Measurements from ENCODE around the gene PRCP. TPM values are rescaled to one million over a fixed set of nuclear protein-coding genes. Genes with fewer than 3 reads are reported as not detected.
A peak's percentile ranks its signal among the peaks of the same experiment; 100 is the strongest.

The PRCP gene
- polyA plus RNA-seq, 4 donors = 6.7 to 76.2 (median 21.0) TPM

DNA sequence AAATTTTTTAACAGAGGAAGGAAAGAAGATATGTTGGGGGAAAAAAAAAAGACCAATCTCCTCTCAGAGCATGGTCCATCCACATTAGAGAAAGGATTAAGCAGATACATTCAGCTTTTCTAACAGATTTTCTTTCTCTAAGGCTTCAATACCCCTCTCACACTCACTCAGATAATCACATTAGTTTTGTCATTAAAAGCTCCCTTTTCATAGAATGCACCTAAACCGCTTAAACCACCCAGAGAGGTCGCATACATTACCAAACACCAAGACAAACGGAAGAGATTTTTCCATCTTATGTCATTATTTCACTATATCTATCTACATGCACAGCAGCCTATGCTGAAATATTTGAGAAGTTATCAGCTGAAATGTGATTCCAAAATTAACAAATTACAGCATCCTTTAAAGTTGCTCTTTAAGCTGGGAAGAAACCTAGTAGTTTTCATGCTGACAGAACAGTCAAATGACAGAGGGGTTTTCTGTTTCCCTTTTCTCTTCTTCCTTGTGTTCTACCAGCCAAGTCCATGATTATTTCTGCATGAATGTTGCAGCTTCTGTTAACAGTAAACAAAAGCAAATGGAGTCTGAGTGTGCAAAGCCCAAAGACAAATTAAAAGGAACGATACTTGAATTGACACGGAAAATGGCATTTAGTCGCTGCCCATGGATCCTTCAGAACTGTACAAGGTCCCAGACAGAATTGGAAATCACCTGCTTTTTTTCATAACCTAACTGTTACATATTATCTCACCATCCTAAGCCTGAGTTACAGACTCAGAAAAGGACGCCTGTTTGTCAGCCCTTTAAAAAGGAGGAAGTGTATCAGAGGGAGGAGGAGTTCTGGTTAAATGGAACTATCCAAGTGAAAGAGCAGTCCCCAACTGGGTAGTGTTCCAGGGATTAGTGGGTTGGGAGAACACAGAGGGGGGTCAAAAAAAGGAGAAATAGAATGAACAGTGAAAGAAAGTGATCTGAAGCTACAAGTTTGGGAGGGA is 54.6 kb downstream of the PRCP start:
- Histone ChIP-seq H3K4me1 (ENCODE audit: control insufficient read depth in 3 of 3, insufficient read depth in 2 of 3, low read depth in 1 of 3, low read length in 2 of 3) (no peaks in the 10 kb centered on the region), H3K27me3 (ENCODE audit: control insufficient read depth in 3 of 3, insufficient read depth in 3 of 3, low read length in 3 of 3) (no peaks in the 10 kb centered on the region), H3K36me3 (ENCODE audit: control insufficient read depth in 3 of 3, insufficient read depth in 2 of 3, low read depth in 1 of 3, low read length in 3 of 3) (peaks cover 0 to 3% (median 0%) of the 10 kb centered on the region in 3 donors), H3K27ac (ENCODE audit: low read depth in 1 of 3, low read length in 2 of 3) (no peak overlapping the region), H3K4me3 (ENCODE audit: low read depth in 1 of 3, low read length in 3 of 3) (no peak overlapping the region), H3K9me3 (ENCODE audit: control insufficient read depth in 2 of 2, insufficient read depth in 1 of 2, low read depth in 1 of 2, low read length in 1 of 2) (no peaks in the 10 kb centered on the region)
- no peak for FAIRE-seq
- 80 to 88% (median 85%) methylated on average over 7 of the region's 7 CpGs for WGBS, 3 donors
- no peak for DNase-seq

GRCh38 chr11:82843057-82843795 is 57.0 kb downstream of the PRCP start:
- WGBS, 3 donors = 81 to 84% (median 83%) methylated on average over 6 of the region's 6 CpGs
- Histone ChIP-seq H3K36me3 (ENCODE audit: control insufficient read depth in 3 of 3, insufficient read depth in 2 of 3, low read depth in 1 of 3, low read length in 3 of 3) (no peaks in the 10 kb centered on the region), H3K27ac (ENCODE audit: low read depth in 1 of 3, low read length in 2 of 3) (no peak overlapping the region), H3K4me3 (ENCODE audit: low read depth in 1 of 3, low read length in 3 of 3) (no peak overlapping the region), H3K27me3 (ENCODE audit: control insufficient read depth in 3 of 3, insufficient read depth in 3 of 3, low read length in 3 of 3) (no peaks in the 10 kb centered on the region), H3K4me1 (ENCODE audit: control insufficient read depth in 3 of 3, insufficient read depth in 2 of 3, low read depth in 1 of 3, low read length in 2 of 3) (no peaks in the 10 kb centered on the region), H3K9me3 (ENCODE audit: control insufficient read depth in 2 of 2, insufficient read depth in 1 of 2, low read depth in 1 of 2, low read length in 1 of 2) (no peaks in the 10 kb centered on the region)
- FAIRE-seq (no peak), DNase-seq (no peak)

GRCh38 chr11:82842019-82842418 is 58.2 kb downstream of the PRCP start:
- DNase-seq (no peak), FAIRE-seq (no peak)
- H3K4me3 ChIP-seq (ENCODE audit: low read depth in 1 of 3, low read length in 3 of 3) = no peak overlapping the region
- H3K27me3 ChIP-seq (ENCODE audit: control insufficient read depth in 3 of 3, insufficient read depth in 3 of 3, low read length in 3 of 3) = no peaks in the 10 kb centered on the region
- H3K36me3 ChIP-seq (ENCODE audit: control insufficient read depth in 3 of 3, insufficient read depth in 2 of 3, low read depth in 1 of 3, low read length in 3 of 3) = no peaks in the 10 kb centered on the region
- H3K27ac ChIP-seq (ENCODE audit: low read depth in 1 of 3, low read length in 2 of 3) = no peak overlapping the region
- WGBS, 3 donors = 72 to 96% (median 96%) methylated on average over 2 of the region's 2 CpGs
- H3K9me3 ChIP-seq (ENCODE audit: control insufficient read depth in 2 of 2, insufficient read depth in 1 of 2, low read depth in 1 of 2, low read length in 1 of 2) = no peaks in the 10 kb centered on the region
- H3K4me1 ChIP-seq (ENCODE audit: control insufficient read depth in 3 of 3, insufficient read depth in 2 of 3, low read depth in 1 of 3, low read length in 2 of 3) = no peaks in the 10 kb centered on the region

DNA sequence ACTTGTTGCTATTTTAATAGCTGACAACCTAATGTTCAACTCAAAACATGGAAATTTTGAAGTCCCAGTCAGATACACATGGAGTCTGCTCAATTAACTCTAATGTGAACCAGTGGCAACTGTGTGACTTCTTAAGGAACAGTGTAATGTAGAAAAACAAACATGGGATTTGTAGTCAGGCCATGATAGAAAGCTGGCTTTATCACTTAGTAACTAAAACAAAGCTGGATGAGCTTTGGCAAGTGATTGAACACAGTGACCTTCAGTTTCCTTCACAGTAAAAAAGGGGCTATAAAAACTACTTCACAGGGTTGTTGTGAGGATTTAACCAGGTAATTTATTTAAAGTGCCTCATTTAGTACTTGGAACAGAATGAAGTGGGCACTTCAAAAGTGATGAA is 62.6 kb downstream of the PRCP start:
- Histone ChIP-seq H3K4me3 (ENCODE audit: low read depth in 1 of 3, low read length in 3 of 3) (no peak overlapping the region), H3K27me3 (ENCODE audit: control insufficient read depth in 3 of 3, insufficient read depth in 3 of 3, low read length in 3 of 3) (no peaks in the 10 kb centered on the region), H3K9me3 (ENCODE audit: control insufficient read depth in 2 of 2, insufficient read depth in 1 of 2, low read depth in 1 of 2, low read length in 1 of 2) (no peaks in the 10 kb centered on the region), H3K4me1 (ENCODE audit: control insufficient read depth in 3 of 3, insufficient read depth in 2 of 3, low read depth in 1 of 3, low read length in 2 of 3) (no peaks in the 10 kb centered on the region), H3K27ac (ENCODE audit: low read depth in 1 of 3, low read length in 2 of 3) (no peak overlapping the region), H3K36me3 (ENCODE audit: control insufficient read depth in 3 of 3, insufficient read depth in 2 of 3, low read depth in 1 of 3, low read length in 3 of 3) (peaks cover 0 to 3% (median 0%) of the 10 kb centered on the region in 3 donors)
- FAIRE-seq (no peak), DNase-seq (peak in 1 of 2 donors; percentile 27)

GRCh38 chr11:82832983-82833382 is 67.2 kb downstream of the PRCP start:
- Histone ChIP-seq H3K27ac (ENCODE audit: low read depth in 1 of 3, low read length in 2 of 3) (no peak overlapping the region), H3K27me3 (ENCODE audit: control insufficient read depth in 3 of 3, insufficient read depth in 3 of 3, low read length in 3 of 3) (no peaks in the 10 kb centered on the region), H3K36me3 (ENCODE audit: control insufficient read depth in 3 of 3, insufficient read depth in 2 of 3, low read depth in 1 of 3, low read length in 3 of 3) (peaks cover 0 to 3% (median 0%) of the 10 kb centered on the region in 3 donors), H3K4me3 (ENCODE audit: low read depth in 1 of 3, low read length in 3 of 3) (no peak overlapping the region), H3K4me1 (ENCODE audit: control insufficient read depth in 3 of 3, insufficient read depth in 2 of 3, low read depth in 1 of 3, low read length in 2 of 3) (no peaks in the 10 kb centered on the region), H3K9me3 (ENCODE audit: control insufficient read depth in 2 of 2, insufficient read depth in 1 of 2, low read depth in 1 of 2, low read length in 1 of 2) (no peaks in the 10 kb centered on the region)
- FAIRE-seq (no peak), DNase-seq (no peak)
- 85 to 90% (median 86%) methylated on average over 4 of the region's 4 CpGs for WGBS, 3 donors

DNA sequence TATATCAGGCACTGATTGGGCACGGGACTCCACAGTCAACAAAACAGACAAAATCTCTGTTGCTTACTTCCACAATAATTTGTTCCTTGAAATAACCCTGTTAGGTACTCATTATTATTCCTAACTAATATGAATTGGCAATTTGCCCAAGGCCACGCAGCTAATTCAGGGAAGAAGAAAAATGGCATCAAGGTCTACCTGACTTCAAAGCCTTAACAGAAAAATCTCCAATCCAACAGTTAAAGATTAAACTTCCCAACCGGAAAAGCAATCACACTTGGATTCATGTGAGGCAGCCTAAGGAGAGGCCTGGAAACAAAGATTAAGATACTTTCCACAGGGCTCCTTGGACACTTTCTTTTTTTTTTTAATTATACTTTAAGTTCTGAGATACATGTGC is 68.9 kb downstream of the PRCP start:
- DNase-seq (peak; percentile 53 to 65), FAIRE-seq (no peak)
- Histone ChIP-seq H3K36me3 (ENCODE audit: control insufficient read depth in 3 of 3, insufficient read depth in 2 of 3, low read depth in 1 of 3, low read length in 3 of 3) (peaks cover 0 to 3% (median 0%) of the 10 kb centered on the region in 3 donors), H3K9me3 (ENCODE audit: control insufficient read depth in 2 of 2, insufficient read depth in 1 of 2, low read depth in 1 of 2, low read length in 1 of 2) (no peaks in the 10 kb centered on the region), H3K27me3 (ENCODE audit: control insufficient read depth in 3 of 3, insufficient read depth in 3 of 3, low read length in 3 of 3) (no peaks in the 10 kb centered on the region), H3K4me3 (ENCODE audit: low read depth in 1 of 3, low read length in 3 of 3) (no peak overlapping the region), H3K27ac (ENCODE audit: low read depth in 1 of 3, low read length in 2 of 3) (no peak overlapping the region), H3K4me1 (ENCODE audit: control insufficient read depth in 3 of 3, insufficient read depth in 2 of 3, low read depth in 1 of 3, low read length in 2 of 3) (no peaks in the 10 kb centered on the region)
- WGBS, 3 donors = 21 to 56% (median 46%) methylated on average over 3 of the region's 3 CpGs

GRCh38 chr11:82830746-82831145 is 69.5 kb downstream of the PRCP start:
- H3K9me3 ChIP-seq (ENCODE audit: control insufficient read depth in 2 of 2, insufficient read depth in 1 of 2, low read depth in 1 of 2, low read length in 1 of 2) = no peaks in the 10 kb centered on the region
- 92 to 95% (median 94%) methylated on average over 1 of the region's 1 CpG for WGBS, 3 donors
- H3K4me1 ChIP-seq (ENCODE audit: control insufficient read depth in 3 of 3, insufficient read depth in 2 of 3, low read depth in 1 of 3, low read length in 2 of 3) = no peaks in the 10 kb centered on the region
- no peak for FAIRE-seq
- DNase-seq = no peak
- peaks cover 0 to 3% (median 0%) of the 10 kb centered on the region in 3 donors for H3K36me3 ChIP-seq (ENCODE audit: control insufficient read depth in 3 of 3, insufficient read depth in 2 of 3, low read depth in 1 of 3, low read length in 3 of 3)
- H3K4me3 ChIP-seq (ENCODE audit: low read depth in 1 of 3, low read length in 3 of 3) = no peak overlapping the region
- no peaks in the 10 kb centered on the region for H3K27me3 ChIP-seq (ENCODE audit: control insufficient read depth in 3 of 3, insufficient read depth in 3 of 3, low read length in 3 of 3)
- H3K27ac ChIP-seq (ENCODE audit: low read depth in 1 of 3, low read length in 2 of 3) = no peak overlapping the region

DNA sequence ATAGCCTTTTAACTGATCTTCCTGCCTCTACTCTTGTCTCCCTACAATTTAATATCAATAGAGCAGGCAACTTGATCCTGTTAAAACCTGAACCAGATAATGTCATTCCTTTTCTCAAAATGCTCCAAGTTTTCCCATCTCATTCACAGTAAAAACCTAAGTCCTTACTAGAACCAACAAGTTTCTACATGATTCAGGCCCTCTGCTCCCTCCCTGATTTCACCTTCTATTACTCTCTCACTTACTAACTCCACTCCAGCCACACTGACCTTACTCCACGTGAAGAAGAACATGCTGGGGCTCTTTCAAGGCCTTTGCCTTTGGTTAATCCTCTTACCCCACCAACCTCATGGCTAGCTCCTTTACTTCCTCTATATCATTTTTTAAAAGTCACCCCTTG is 71.1 kb downstream of the PRCP start:
- Histone ChIP-seq H3K27ac (ENCODE audit: low read depth in 1 of 3, low read length in 2 of 3) (no peak overlapping the region), H3K36me3 (ENCODE audit: control insufficient read depth in 3 of 3, insufficient read depth in 2 of 3, low read depth in 1 of 3, low read length in 3 of 3) (no peaks in the 10 kb centered on the region), H3K9me3 (ENCODE audit: control insufficient read depth in 2 of 2, insufficient read depth in 1 of 2, low read depth in 1 of 2, low read length in 1 of 2) (no peaks in the 10 kb centered on the region), H3K4me3 (ENCODE audit: low read depth in 1 of 3, low read length in 3 of 3) (no peak overlapping the region), H3K4me1 (ENCODE audit: control insufficient read depth in 3 of 3, insufficient read depth in 2 of 3, low read depth in 1 of 3, low read length in 2 of 3) (peaks cover 0 to 3% (median 3%) of the 10 kb centered on the region in 3 donors), H3K27me3 (ENCODE audit: control insufficient read depth in 3 of 3, insufficient read depth in 3 of 3, low read length in 3 of 3) (no peaks in the 10 kb centered on the region)
- no peak for DNase-seq
- 74 to 76% (median 76%) methylated on average over 1 of the region's 1 CpG for WGBS, 3 donors
- FAIRE-seq = no peak

All from small intestine (tissue), 7 donors.